B cell (primary cell): Measurements from ENCODE around the gene ARHGDIG. TPM values are rescaled to one million over a fixed set of nuclear protein-coding genes. Genes with fewer than 3 reads are reported as not detected.

Source experiments
- ATAC-seq: fragments of 200-7000 bp; cut with Tn5 transposase; one replicate; pipeline ENCODE4 v1.10.0; 2021; ENCODE audit warnings: low read depth, mild to moderate bottlenecking, moderate number of reproducible peaks, moderate library complexity
- CTCF ChIA-PET: fragments of 350-600 bp; sonication (Branson Sonifier 250); formaldehyde crosslinking; loops from one replicate; lab custom pipeline; 2021; ENCODE audit warnings: antibody characterized with exemption, inconsistent platforms; lab: Charles Lee
- POLR2A ChIA-PET: fragments of 350-600 bp; sonication (Branson Sonifier 250); formaldehyde crosslinking; loops from one replicate; lab custom pipeline; 2021; ENCODE audit warnings: antibody characterized with exemption; lab: Charles Lee
- DNase-seq: peaks from one replicate; pipeline ENCODE4 v3.0.0; 2013
- H2AFZ ChIP-seq: 2 replicates; pipeline ENCODE4 v1.6.1; 2012; ENCODE audit warnings: mild to moderate bottlenecking, low read depth, low read length; ENCODE audit not compliant: insufficient read depth, poor library complexity, severe bottlenecking
- H3K27ac ChIP-seq, 2 donors: 1 replicate in 1 of 2; 2 replicates in 1 of 2; pipeline ENCODE4 v1.5.1; 2012 to 2013; ENCODE audit warnings: low read length in 2 of 2, mild to moderate bottlenecking in 2 of 2, moderate library complexity in 1 of 2
- H3K27me3 ChIP-seq, 4 experiments: fragments of 200-600 bp in 1 of 4; sonication (generic) in 1 of 4; replicated peaks in 1 of 4; 1 replicate in 2 of 4; 2 replicates in 2 of 4; pipeline versions ENCODE4 v1.6.1 to v1.7.0; 2013 to 2016; ENCODE audit warnings: low read length in 3 of 4, mild to moderate bottlenecking in 2 of 4, mixed read lengths in 1 of 4, moderate library complexity in 1 of 4; ENCODE audit not compliant: insufficient read depth in 4 of 4, control insufficient read depth in 3 of 4; ENCODE audit errors: control extremely low read depth in 1 of 4
- H3K36me3 ChIP-seq, 2 experiments: replicated peaks in 1 of 2; 1 replicate in 1 of 2; 2 replicates in 1 of 2; pipeline versions ENCODE4 v1.6.1 to v1.7.1; 2013; ENCODE audit warnings: low read length in 1 of 2; ENCODE audit not compliant: insufficient read depth in 2 of 2, control insufficient read depth in 1 of 2; ENCODE audit errors: control extremely low read depth in 1 of 2, extremely low read depth in 1 of 2
- H3K4me1 ChIP-seq, 2 donors: fragments of 200-600 bp in 1 of 2; sonication (generic) in 1 of 2; 1 replicate in 1 of 2; 2 replicates in 1 of 2; pipeline versions ENCODE4 v1.5.1 to v1.6.1; 2013 to 2017; ENCODE audit warnings: low read length in 2 of 2; ENCODE audit not compliant: control insufficient read depth in 2 of 2, insufficient read depth in 2 of 2
- H3K4me2 ChIP-seq: replicated peaks from 2 replicates; pipeline ENCODE3; 2012; ENCODE audit warnings: mild to moderate bottlenecking, low read depth, low read length; ENCODE audit not compliant: poor library complexity, severe bottlenecking
- H3K4me3 ChIP-seq, 5 experiments: fragments of 200-600 bp in 1 of 5; sonication (generic) in 1 of 5; 1 replicate in 3 of 5; 2 replicates in 2 of 5; pipeline versions ENCODE4 v1.5.1 to v1.7.0; 2011 to 2016; ENCODE audit warnings: low read length in 4 of 5, mild to moderate bottlenecking in 4 of 5, low read depth in 2 of 5, control low read depth in 1 of 5, moderate library complexity in 1 of 5; ENCODE audit not compliant: insufficient read depth in 1 of 5; ENCODE audit errors: control extremely low read depth in 1 of 5, extremely low read depth in 1 of 5
- H3K79me2 ChIP-seq: fragments of 200-600 bp; sonication (generic); one replicate; pipeline ENCODE4 v1.6.0; 2016; ENCODE audit warnings: low read length; ENCODE audit not compliant: control insufficient read depth, insufficient read depth
- H3K9ac ChIP-seq: fragments of 200-600 bp; sonication (generic); 2 replicates; pipeline ENCODE4 v1.6.1; 2017; ENCODE audit warnings: mild to moderate bottlenecking, low read length, moderate library complexity
- H3K9me3 ChIP-seq, 3 donors: one replicate each; pipeline versions ENCODE4 v1.6.1 to v1.7.1; 2013; ENCODE audit warnings: low read length in 2 of 3; ENCODE audit not compliant: control insufficient read depth in 2 of 3, insufficient read depth in 1 of 3; ENCODE audit errors: control extremely low read depth in 1 of 3
- H4K20me1 ChIP-seq: 2 replicates; pipeline ENCODE4 v1.6.0; 2012; ENCODE audit warnings: mild to moderate bottlenecking, low read length; ENCODE audit not compliant: insufficient read depth, control insufficient read depth, poor library complexity, severe bottlenecking
- H3K27ac Mint-ChIP-seq: one replicate; pipeline ENCODE4 v1.8.0; 2021; ENCODE audit warnings: mixed read lengths
- H3K27me3 Mint-ChIP-seq: one replicate; pipeline ENCODE4 v1.8.0; 2021; ENCODE audit warnings: mixed read lengths
- H3K4me1 Mint-ChIP-seq: one replicate; pipeline ENCODE4 v1.8.0; 2021; ENCODE audit warnings: mixed read lengths
- H3K4me3 Mint-ChIP-seq: one replicate; pipeline ENCODE4 v1.8.0; 2021; ENCODE audit warnings: mixed read lengths
- H3K9me3 Mint-ChIP-seq: one replicate; pipeline ENCODE4 v1.8.0; 2022; ENCODE audit warnings: mixed read lengths; ENCODE audit not compliant: insufficient read depth
- CTCF ChIP-seq: fragments of 200-600 bp; IDR thresholded peaks from one replicate; pipeline ENCODE4 v1.8.0; 2022; ENCODE audit warnings: antibody characterized with exemption, mild to moderate bottlenecking
- EZH2 ChIP-seq: IDR thresholded peaks from 2 replicates; pipeline ENCODE4 v1.6.1; 2012; ENCODE audit warnings: borderline replicate concordance, low read depth, mild to moderate bottlenecking, moderate library complexity, low read length; ENCODE audit not compliant: insufficient read depth, poor library complexity, severe bottlenecking
- WGBS: methylation state at CpG from one replicate; pipeline ENCODE4 v1.1.5; 2013; ENCODE audit warnings: missing lambda C conversion rate; ENCODE audit not compliant: insufficient coverage; 5-methylcytosine and 5-hydroxymethylcytosine counted together
- intact Hi-C: fragments of 100-400 bp; cut with micrococcal nuclease; formaldehyde crosslinking; loops from one replicate; pipeline ENCODE4 v1.10.0; 2022
- polyA plus RNA-seq: library from polyadenylated mRNA; depleted of rRNA; stranded (reverse); fragments of >200 nt; gene quantifications from 2 replicates; pipeline ENCODE4 v1.2.3, GENCODE V29; 2012
- total RNA-seq, 2 donors: library from RNA; stranded (reverse); fragments of 120-200 nt in 1 of 2; gene quantifications; 1 replicate in 1 of 2; 2 replicates in 1 of 2; pipeline versions ENCODE4 v1.2.3 to v1.2.4, GENCODE V29; 2013 to 2022

The ARHGDIG gene
- total and polyA plus RNA-seq, 2 donors (not counting 1 experiment from before 2014, with no cell fraction given), result 0.64 TPM; not detected in 1

- H3K27ac ChIP-seq, result no peak overlapping the region
- H4K20me1 ChIP-seq, result no peaks in the 10 kb centered on the region
- ATAC-seq, result no peak
- H3K36me3 ChIP-seq, result no peaks in the 10 kb centered on the region
- no peak for DNase-seq
- H3K4me1 ChIP-seq, result peaks cover 0 to 7% of the 10 kb centered on the region in 2 donors
- no peak overlapping the region for H3K4me3 ChIP-seq
- intact Hi-C loops, result no loop called here
- Mint-ChIP-seq H3K9me3 (no peaks in the 10 kb centered on the region), H3K4me3 (no peak overlapping the region), H3K27me3 (peaks cover 10% of the 10 kb centered on the region), H3K4me1 (no peaks in the 10 kb centered on the region), H3K27ac (no peak overlapping the region)
- TF ChIP-seq CTCF (no peak), EZH2 (no peak)
- no peak overlapping the region for H3K9ac ChIP-seq
- 79% methylated on average over 14 of the region's 25 CpGs for WGBS
- H2AFZ ChIP-seq, result no peak overlapping the region
- ChIA-PET CTCF (interaction anchor here (0.6 kb wide), 1 partner anchor 13 kb away, joined by 6 read pairs; no protein-coding TSS in a partner anchor), POLR2A (no interaction called here)
- peaks cover 0 to 21% (median 3%) of the 10 kb centered on the region in 4 experiments for H3K27me3 ChIP-seq
- peaks cover 0 to 6% (median 0%) of the 10 kb centered on the region in 3 donors for H3K9me3 ChIP-seq
- no peaks in the 10 kb centered on the region for H3K79me2 ChIP-seq
- no peak overlapping the region for H3K4me2 ChIP-seq
Observed at GRCh38 chr16:281660-282255, 1.4 kb downstream of the ARHGDIG start.

- Histone ChIP-seq H3K4me2 (no peak overlapping the region), H3K9ac (no peak overlapping the region), H3K9me3 (peaks cover 0 to 6% (median 0%) of the 10 kb centered on the region in 3 donors), H3K4me1 (peaks cover 0 to 7% of the 10 kb centered on the region in 2 donors), H3K27me3 (peaks cover 0 to 21% (median 3%) of the 10 kb centered on the region in 4 experiments), H3K79me2 (no peaks in the 10 kb centered on the region), H4K20me1 (no peaks in the 10 kb centered on the region), H2AFZ (no peak overlapping the region), H3K36me3 (peaks cover 0 to 1% of the 10 kb centered on the region in 2 experiments), H3K27ac (no peak overlapping the region), H3K4me3 (no peak overlapping the region)
- no peak overlapping the region for H3K27ac Mint-ChIP-seq
- TF ChIP-seq EZH2 (no peak), CTCF (no peak)
- CTCF ChIA-PET, result interaction anchor here (0.6 kb wide), 1 partner anchor 13 kb away, joined by 6 read pairs; no protein-coding TSS in a partner anchor
- H3K9me3 Mint-ChIP-seq, result no peaks in the 10 kb centered on the region
- DNase-seq (no peak), ATAC-seq (no peak)
- intact Hi-C loops, result no loop called here
- 91% methylated on average over 18 of the region's 22 CpGs for WGBS
- no peak overlapping the region for H3K4me3 Mint-ChIP-seq
- peaks cover 7% of the 10 kb centered on the region for H3K27me3 Mint-ChIP-seq
- POLR2A ChIA-PET, result interaction anchor here (0.7 kb wide), 1 partner anchor 133 kb away, joined by 3 read pairs; no protein-coding TSS in a partner anchor
- no peaks in the 10 kb centered on the region for H3K4me1 Mint-ChIP-seq
Observed at GRCh38 chr16:282491-282890, 2.1 kb downstream of the ARHGDIG start.
